Measurements from ENCODE around the gene IGFALS.

- TF ChIP-seq CTCF (IDR thresholded peaks at IDR 0.05) (no peak), POLR2A (IDR thresholded peaks at IDR 0.05) (no peak)
Measured at GRCh38 chr16:1820096-1820945, 26.8 kb upstream of the IGFALS start.

All from esophagus squamous epithelium (tissue), 4 donors.